Hematopoietic multipotent progenitor cell treated with erythropoietin and hydrocortisone succinate and interleukin-3 and kit ligand, for 17 days (in vitro differentiated cells): ENCODE data around the gene MED4.
A peak's percentile ranks its signal among the peaks of the same experiment; 100 is the strongest.
"Not testable (repeated sequence)": the region's sequence is repeated elsewhere in the genome, so short reads cannot be mapped to it uniquely, and the experiment has no call there.

Experiments
- DNase-seq: peaks from one replicate; pipeline ENCODE4 v3.0.0-alpha.2; 2015; ENCODE audit warnings: low spot score

MED4 gene

DNA sequence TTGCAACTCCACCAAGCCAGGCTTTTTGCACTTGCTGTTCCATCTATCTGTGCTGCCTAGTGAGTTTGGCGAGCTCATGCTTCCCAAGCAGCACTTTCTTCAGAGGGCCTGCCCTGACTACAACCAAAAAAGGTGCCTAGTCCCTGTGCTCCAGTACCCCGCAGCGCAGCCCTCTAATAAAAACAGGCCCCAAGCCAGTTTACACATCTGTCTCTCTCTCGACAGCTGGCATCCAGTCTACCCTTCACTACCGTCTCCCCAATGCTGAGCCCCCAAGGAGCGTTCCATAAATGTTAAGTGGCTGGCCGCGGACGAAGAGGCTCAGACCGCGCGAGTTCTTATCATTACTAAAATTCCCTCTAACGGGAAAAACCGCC is 512 bp downstream of the MED4 start:
- DNase-seq, result peak; percentile 55

GRCh38 chr13:48093588-48093987 is 1.3 kb downstream of the MED4 start:
- DNase-seq, result no peak

DNA sequence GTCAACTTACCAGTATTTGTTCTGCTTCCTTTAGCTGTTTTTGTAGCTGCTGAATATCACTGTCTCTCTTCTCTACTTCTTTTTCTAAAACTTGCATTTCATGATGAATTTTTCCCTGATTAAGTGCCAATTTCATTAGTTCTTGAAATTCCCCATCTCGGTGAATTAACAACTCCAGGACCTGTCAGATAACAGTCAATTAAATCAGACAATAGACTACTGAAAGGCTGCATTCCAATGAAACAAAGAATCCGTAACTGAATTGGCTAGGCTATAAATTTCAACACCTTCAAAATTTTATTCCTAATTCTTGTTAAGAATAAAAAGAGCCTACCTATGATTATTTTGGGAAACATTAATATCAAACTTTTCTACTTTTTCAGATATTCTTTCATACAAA is 8.6 kb downstream of the MED4 start:
- DNase-seq, result no peak

DNA sequence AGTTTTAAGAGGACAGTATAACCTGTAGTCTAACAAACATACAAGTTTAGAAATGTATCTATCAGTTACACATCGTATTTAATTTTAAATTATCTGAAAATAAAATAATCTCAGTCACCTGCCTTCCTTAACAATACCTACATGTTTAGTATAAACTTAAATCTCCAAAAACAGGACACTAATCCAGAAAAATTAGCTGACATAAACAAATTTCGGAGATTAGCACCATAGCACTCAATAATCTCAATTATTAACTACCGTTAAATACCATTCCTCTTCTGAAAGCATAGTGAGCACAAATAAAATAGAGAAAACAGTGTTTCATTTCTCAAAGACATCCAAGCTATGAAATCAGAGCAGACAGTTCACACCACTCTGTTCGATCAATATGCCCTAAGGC is 13.2 kb downstream of the MED4 start:
- DNase-seq, result no peak

DNA sequence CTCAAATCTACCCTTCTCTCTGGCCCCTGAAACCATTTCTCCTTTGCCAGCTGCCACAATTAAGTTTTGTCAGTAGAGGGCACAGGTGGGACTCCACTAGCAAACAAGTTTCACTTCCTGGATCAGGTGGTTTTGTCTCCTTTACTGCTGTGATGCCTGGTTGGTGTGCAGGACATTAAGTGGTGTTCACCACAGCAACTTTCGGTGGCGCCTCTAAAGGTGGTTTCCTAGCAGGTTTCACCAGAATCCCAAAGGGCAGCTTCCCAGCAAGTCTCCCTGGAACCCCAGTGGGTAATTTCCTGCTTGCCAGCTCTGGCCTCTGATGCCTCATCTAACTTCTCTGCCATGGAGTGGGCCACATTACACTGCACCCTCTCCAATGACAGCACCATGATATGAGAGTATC is 16.6 kb downstream of the MED4 start:
- peak; percentile 36 for DNase-seq

DNA sequence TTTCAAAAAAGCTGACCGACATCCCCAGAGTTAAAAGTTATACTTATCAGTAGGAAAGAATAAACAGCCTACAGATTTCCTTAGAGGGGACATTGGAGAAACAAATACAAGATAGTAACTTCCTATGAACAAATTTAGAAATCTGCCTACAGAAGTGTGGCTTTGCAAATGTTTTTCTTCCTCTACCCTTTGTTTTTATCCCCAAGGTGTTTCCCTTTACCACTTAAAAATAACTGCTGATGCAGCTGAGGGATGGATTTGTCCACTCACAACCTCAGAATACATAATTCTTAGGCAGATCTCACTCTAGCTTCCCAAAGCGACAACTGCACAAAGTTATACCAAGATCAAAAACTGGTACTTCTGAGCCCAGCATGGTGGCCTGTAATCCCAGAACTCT is 20.9 kb downstream of the MED4 start:
- no peak for DNase-seq

GRCh38 chr13:48072787-48073186 is 22.1 kb downstream of the MED4 start:
- DNase-seq, result no peak

GRCh38 chr13:48072304-48072703 is 22.6 kb downstream of the MED4 start:
- no peak for DNase-seq

GRCh38 chr13:48070942-48071341 is 24.0 kb downstream of the MED4 start:
- no peak for DNase-seq

DNA sequence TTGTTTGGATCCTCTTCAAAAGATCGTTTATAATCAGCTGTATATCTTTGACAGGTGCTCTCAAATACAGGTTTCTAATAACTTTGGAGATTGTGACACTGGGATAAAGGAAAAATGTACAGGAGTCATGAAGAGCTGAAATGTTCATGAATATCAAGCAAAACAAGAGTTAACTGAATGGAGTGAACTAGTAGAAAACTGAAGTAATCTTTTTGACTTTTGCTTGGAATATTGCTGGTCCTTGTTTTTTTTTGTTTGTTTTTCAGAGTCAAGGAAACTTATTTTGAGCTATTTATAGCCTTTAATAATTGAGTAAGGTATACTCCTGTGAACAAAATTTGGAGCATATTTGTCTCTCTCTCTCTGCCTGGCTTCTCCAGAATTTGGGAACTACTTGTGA is 25.3 kb downstream of the MED4 start:
- no peak for DNase-seq

- DNase-seq, result no peak
Measured at GRCh38 chr13:48068952-48069351, 26.0 kb downstream of the MED4 start.

- peak; percentile 64 for DNase-seq
Measured at GRCh38 chr13:48068036-48068435, 26.9 kb downstream of the MED4 start.

- DNase-seq, result peak; percentile 87
Measured at GRCh38 chr13:48066310-48066989, 28.5 kb downstream of the MED4 start.

DNA sequence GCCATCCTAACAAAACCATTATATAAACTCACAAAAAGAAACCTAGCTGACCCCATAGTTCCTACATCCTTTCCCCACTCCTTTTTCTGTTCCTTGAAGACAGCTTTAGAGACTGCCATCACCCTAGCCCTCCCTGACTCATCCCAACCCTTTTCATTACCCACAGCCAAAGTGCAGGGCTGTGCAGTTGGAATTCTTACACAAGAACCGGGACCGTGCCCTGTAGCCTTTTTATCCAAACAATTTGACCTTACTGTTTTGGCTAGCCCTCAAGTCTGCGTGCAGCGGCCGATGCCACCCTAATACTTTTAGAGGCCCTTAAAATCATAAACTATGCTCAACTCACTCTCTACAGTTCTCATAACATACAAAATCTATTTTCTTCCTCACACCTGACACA is 35.0 kb downstream of the MED4 start:
- DNase-seq, result not testable (repeated sequence)

- DNase-seq, result not testable (repeated sequence)
Measured at GRCh38 chr13:48058536-48058935, 36.4 kb downstream of the MED4 start.

GRCh38 chr13:48055712-48056111 is 39.2 kb downstream of the MED4 start:
- no peak for DNase-seq

DNA sequence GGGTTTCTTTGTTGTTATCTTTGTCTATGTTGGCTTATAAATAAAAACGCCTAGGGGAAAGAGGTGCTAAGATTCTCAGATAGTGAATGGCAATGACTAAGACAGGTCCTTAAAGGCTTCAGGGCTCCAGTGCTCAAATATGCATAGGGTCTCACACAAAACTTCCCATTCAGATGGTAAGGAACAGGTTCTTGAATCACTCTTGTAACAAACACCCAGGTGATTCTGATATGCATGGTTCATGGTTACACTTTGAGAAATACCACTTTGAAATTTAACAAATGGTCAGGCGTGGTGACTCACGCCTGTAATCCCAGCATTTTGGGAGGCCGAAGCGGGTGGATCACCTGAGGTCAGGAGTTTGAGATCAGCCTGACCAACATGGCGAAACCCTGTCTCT is 40.3 kb downstream of the MED4 start:
- DNase-seq, result no peak

- no peak for DNase-seq
Measured at GRCh38 chr13:48050550-48050949, 44.4 kb downstream of the MED4 start.

- DNase-seq, result no peak
Measured at GRCh38 chr13:48043789-48044503, 51.0 kb downstream of the MED4 start.

DNA sequence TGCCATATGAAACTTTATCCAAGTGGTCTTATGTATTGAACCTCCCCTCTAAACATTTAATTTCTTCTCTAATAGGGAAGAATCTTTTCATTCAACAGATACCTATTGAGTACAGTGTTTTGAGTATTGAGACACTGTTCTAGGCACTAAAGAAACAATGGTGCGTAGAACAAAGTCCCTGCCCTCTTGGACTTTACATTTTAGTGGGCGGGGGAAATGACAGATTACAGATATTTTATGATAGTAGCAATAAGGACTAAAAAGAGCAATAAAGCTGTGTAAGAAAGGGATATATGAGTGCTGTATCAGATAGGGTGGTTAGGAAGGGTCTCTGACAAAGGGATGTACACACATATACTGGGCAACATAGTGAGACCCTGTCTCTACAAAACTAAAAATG is 52.0 kb downstream of the MED4 start:
- DNase-seq, result no peak

DNA sequence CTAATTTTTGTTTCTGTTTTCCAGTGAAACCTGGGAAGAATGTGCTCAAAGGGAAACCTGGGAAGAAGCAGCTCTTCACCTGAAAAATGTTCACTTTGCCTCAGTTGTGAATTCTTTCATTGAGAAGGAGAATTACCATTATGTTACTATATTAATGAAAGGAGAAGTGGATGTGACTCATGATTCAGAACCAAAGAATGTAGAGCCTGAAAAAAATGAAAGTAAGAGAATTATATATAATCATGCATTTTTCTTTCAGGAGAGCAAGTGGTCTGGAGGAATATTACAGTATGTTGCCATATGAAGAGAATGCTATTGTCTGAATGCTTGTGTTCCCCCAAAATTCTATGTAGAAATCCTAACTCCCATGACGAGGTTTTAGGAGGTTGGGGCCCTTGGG is 54.0 kb downstream of the MED4 start:
- no peak for DNase-seq

DNA sequence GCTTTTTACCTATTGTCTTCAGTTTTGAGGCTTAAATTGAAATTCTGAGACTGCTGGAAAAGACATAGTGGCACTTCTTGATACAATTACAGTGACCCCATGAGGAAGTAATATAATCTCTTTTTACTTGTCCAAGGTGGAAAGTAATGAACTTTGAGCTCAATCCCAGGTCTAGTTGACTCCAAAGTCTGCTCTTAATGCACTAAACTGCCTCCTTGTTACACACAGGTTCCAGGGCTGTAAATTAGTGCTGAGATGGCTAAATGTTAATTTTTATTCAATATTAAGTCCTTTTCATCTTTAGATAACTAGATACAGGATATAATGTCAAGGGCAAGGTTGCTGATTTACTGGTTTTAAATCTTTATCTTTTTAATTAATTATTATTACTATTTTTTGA is 54.9 kb downstream of the MED4 start:
- DNase-seq, result no peak

GRCh38 chr13:48038761-48039160 is 56.1 kb downstream of the MED4 start:
- no peak for DNase-seq
